DOHH2 (cell line): Measurements from ENCODE around the gene ACTN4.
A peak's percentile ranks its signal among the peaks of the same experiment; 100 is the strongest.

ENCODE experiments used
- H3F3A ChIP-seq: fragments of 200-600 bp; sonication (generic), shearing (Covaris generic); 2 replicates; pipeline ENCODE4 v1.6.0; 2016; ENCODE audit warnings: antibody characterized with exemption, mild to moderate bottlenecking; ENCODE audit not compliant: control insufficient read depth, insufficient read depth
- H3K27ac ChIP-seq: fragments of 200-600 bp; sonication (generic); 2 replicates; pipeline ENCODE4 v1.5.1; 2014; ENCODE audit warnings: low read depth, mild to moderate bottlenecking, low read length, moderate library complexity
- H3K27me3 ChIP-seq: fragments of 200-600 bp; sonication (generic); 2 replicates; pipeline ENCODE4 v1.6.1; 2014; ENCODE audit warnings: mild to moderate bottlenecking, low read length, mixed read lengths; ENCODE audit not compliant: control insufficient read depth
- H3K36me3 ChIP-seq: fragments of 200-600 bp; sonication (generic); 2 replicates; pipeline ENCODE4 v1.6.1; 2014; ENCODE audit warnings: mild to moderate bottlenecking, low read length, moderate library complexity, mixed read lengths; ENCODE audit not compliant: control insufficient read depth
- H3K4me1 ChIP-seq: fragments of 200-600 bp; sonication (generic); 2 replicates; pipeline ENCODE4 v1.6.1; 2014; ENCODE audit warnings: mild to moderate bottlenecking, low read length, mixed read lengths; ENCODE audit not compliant: control insufficient read depth
- H3K4me2 ChIP-seq: fragments of 200-600 bp; sonication (generic); 2 replicates; pipeline ENCODE4 v1.6.0; 2014; ENCODE audit warnings: mild to moderate bottlenecking, low read length, moderate library complexity
- H3K4me3 ChIP-seq: fragments of 200-600 bp; sonication (generic); 2 replicates; pipeline ENCODE4 v1.5.1; 2014; ENCODE audit warnings: mild to moderate bottlenecking, low read length, mixed read lengths
- H3K79me2 ChIP-seq: fragments of 200-600 bp; sonication (generic); 2 replicates; pipeline ENCODE4 v1.6.1; 2014; ENCODE audit warnings: mild to moderate bottlenecking, low read length, mixed read lengths; ENCODE audit not compliant: control insufficient read depth
- H3K9me2 ChIP-seq: fragments of 200-600 bp; sonication (generic); replicated peaks from 2 replicates; pipeline ENCODE4 v1.6.1; 2014; ENCODE audit warnings: mild to moderate bottlenecking, low read length, mixed read lengths; ENCODE audit not compliant: control insufficient read depth
- H3K9me3 ChIP-seq: fragments of 200-600 bp; sonication (generic); 2 replicates; pipeline ENCODE4 v1.6.1; 2014; ENCODE audit warnings: antibody characterized with exemption, low read length, mixed read lengths; ENCODE audit not compliant: control insufficient read depth, insufficient read depth
- H4K20me1 ChIP-seq: fragments of 200-600 bp; sonication (generic); 2 replicates; pipeline ENCODE4 v1.6.0; 2014; ENCODE audit warnings: low read depth, mild to moderate bottlenecking, antibody characterized with exemption, low read length, moderate library complexity; ENCODE audit not compliant: control insufficient read depth, insufficient read depth
- EZH2phosphoT487 ChIP-seq: fragments of 200-600 bp; sonication (generic); IDR thresholded peaks from 2 replicates; pipeline ENCODE4 v1.6.1; 2017; ENCODE audit warnings: borderline replicate concordance, mild to moderate bottlenecking, antibody characterized with exemption, low read length, moderate library complexity, mixed read lengths
- TF ChIP-seq, protein P1 (sequence below): fragments of 200-600 bp; sonication (generic); IDR thresholded peaks from one replicate; pipeline ENCODE4 v1.5.1; 2014; ENCODE audit warnings: antibody characterized with exemption, mild to moderate bottlenecking, low read depth, low read length; ENCODE audit not compliant: poor library complexity, severe bottlenecking

The ACTN4 gene

DNA sequence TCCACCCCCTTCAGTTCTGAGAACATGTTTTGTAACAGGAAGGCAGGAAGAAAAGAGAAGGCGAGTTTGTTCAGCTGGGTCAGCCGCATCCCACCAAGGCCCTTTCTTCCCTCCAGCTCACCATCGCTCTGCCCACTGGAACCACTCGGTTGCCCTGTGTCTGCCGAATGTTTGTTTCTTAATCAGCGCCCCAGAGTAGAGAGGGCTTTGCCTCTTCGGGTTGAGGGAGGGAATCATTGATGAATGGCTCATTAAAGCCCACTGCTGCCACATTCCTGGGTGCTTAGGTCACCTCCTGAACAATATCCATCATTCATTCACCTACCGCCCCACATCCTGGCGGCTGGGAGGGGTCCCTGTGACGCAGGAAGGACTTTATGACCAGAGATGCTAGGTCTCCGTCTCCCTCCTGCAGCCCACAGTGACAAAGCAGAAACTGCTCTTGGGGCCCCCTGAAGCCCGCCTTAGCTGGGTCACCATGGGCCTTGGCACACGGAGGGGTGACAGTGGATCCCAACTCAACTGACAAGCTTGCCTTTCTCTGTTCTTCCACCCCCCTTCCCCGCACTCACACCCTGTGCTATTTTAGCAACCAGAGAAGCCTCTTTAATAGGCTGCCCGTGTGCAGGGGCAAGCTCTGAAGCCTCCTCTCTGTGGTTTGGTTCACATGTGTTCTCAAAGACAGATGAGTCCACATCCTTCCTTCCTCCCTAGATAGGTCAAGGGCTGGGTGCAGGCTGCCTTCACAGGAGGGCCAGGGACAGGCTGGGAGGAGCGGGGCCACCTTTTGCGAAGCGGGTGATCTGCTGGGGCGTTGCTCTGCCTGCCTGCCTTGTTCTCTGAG lies 46.2 kb downstream of the ACTN4 start:
- H3K4me3 ChIP-seq: no peak overlapping the region
- no peak overlapping the region for H3K27ac ChIP-seq
- TF ChIP-seq EZH2phosphoT487: no peak
- TF ChIP-seq, protein P1, sequence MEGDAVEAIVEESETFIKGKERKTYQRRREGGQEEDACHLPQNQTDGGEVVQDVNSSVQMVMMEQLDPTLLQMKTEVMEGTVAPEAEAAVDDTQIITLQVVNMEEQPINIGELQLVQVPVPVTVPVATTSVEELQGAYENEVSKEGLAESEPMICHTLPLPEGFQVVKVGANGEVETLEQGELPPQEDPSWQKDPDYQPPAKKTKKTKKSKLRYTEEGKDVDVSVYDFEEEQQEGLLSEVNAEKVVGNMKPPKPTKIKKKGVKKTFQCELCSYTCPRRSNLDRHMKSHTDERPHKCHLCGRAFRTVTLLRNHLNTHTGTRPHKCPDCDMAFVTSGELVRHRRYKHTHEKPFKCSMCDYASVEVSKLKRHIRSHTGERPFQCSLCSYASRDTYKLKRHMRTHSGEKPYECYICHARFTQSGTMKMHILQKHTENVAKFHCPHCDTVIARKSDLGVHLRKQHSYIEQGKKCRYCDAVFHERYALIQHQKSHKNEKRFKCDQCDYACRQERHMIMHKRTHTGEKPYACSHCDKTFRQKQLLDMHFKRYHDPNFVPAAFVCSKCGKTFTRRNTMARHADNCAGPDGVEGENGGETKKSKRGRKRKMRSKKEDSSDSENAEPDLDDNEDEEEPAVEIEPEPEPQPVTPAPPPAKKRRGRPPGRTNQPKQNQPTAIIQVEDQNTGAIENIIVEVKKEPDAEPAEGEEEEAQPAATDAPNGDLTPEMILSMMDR: no peak
- peaks cover 25% of the 10 kb centered on the region for H3K4me1 ChIP-seq
- no peaks in the 10 kb centered on the region for H3K27me3 ChIP-seq
- H3F3A ChIP-seq: no peaks in the 10 kb centered on the region
- H3K9me3 ChIP-seq: no peaks in the 10 kb centered on the region
- H3K36me3 ChIP-seq: peaks cover 11% of the 10 kb centered on the region; the same call in 1 of the 2 replicates
- peak overlapping the region; percentile 37 for H3K4me2 ChIP-seq
- peaks cover 21% of the 10 kb centered on the region for H4K20me1 ChIP-seq
- H3K9me2 ChIP-seq: no peaks in the 10 kb centered on the region
- H3K79me2 ChIP-seq: peaks cover 89% of the 10 kb centered on the region

- peaks cover 88% of the 10 kb centered on the region for H3K79me2 ChIP-seq
- no peak overlapping the region for H3K4me3 ChIP-seq
- no peak overlapping the region for H3K27ac ChIP-seq
- TF ChIP-seq, protein P1: no peak
- TF ChIP-seq EZH2phosphoT487: no peak
- H3K36me3 ChIP-seq: peaks cover 12% of the 10 kb centered on the region; the same call in 1 of the 2 replicates
- H3K4me1 ChIP-seq: peaks cover 25% of the 10 kb centered on the region
- H3K9me2 ChIP-seq: no peaks in the 10 kb centered on the region
- no peaks in the 10 kb centered on the region for H3K9me3 ChIP-seq
- no peak overlapping the region for H3K4me2 ChIP-seq
- H4K20me1 ChIP-seq: peaks cover 21% of the 10 kb centered on the region
- no peaks in the 10 kb centered on the region for H3F3A ChIP-seq
- no peaks in the 10 kb centered on the region for H3K27me3 ChIP-seq
Observed at GRCh38 chr19:38695317-38695683, 47.9 kb downstream of the ACTN4 start.

- Histone ChIP-seq H3K4me1 (peaks cover 25% of the 10 kb centered on the region), H3K4me2 (no peak overlapping the region), H3K27me3 (no peaks in the 10 kb centered on the region), H3K27ac (no peak overlapping the region), H3K9me2 (no peaks in the 10 kb centered on the region), H3K9me3 (no peaks in the 10 kb centered on the region), H3K4me3 (no peak overlapping the region), H3K79me2 (peaks cover 81% of the 10 kb centered on the region), H4K20me1 (peaks cover 21% of the 10 kb centered on the region), H3F3A (no peaks in the 10 kb centered on the region), H3K36me3 (peaks cover 19% of the 10 kb centered on the region)
- no peak for TF ChIP-seq EZH2phosphoT487
- TF ChIP-seq, protein P1: no peak
Observed at GRCh38 chr19:38695832-38696728, 48.6 kb downstream of the ACTN4 start.
